Measurements from ENCODE around the gene RGS21.

DNA sequence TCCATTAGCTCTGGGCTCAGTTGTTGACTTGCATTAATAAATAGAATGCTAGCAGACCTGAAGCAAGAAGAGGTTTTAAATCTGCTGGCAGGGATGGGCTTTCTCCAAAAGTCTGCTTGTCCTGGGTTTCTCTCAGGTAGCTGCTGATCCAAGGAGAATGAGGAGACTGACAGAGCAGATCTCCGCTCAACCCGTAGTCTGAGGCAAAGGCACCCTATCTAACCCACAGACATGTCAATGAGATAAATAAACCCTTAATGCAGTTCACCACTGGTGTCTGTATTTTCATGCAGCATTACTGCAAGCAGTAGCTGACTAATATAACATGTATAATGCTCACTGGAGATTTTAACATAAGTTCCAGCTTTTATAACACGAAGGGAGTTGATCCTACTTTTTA is 44.1 kb upstream of the RGS21 start:
- TF ChIP-seq, protein P1, sequence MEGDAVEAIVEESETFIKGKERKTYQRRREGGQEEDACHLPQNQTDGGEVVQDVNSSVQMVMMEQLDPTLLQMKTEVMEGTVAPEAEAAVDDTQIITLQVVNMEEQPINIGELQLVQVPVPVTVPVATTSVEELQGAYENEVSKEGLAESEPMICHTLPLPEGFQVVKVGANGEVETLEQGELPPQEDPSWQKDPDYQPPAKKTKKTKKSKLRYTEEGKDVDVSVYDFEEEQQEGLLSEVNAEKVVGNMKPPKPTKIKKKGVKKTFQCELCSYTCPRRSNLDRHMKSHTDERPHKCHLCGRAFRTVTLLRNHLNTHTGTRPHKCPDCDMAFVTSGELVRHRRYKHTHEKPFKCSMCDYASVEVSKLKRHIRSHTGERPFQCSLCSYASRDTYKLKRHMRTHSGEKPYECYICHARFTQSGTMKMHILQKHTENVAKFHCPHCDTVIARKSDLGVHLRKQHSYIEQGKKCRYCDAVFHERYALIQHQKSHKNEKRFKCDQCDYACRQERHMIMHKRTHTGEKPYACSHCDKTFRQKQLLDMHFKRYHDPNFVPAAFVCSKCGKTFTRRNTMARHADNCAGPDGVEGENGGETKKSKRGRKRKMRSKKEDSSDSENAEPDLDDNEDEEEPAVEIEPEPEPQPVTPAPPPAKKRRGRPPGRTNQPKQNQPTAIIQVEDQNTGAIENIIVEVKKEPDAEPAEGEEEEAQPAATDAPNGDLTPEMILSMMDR (IDR thresholded peaks at IDR 0.05), result no peak
- no peak for TF ChIP-seq EZH2 (IDR thresholded peaks at IDR 0.05; ENCODE audit: borderline replicate concordance, insufficient read depth, low read depth, low read length, poor library complexity, severe bottlenecking)
